HL-60 (cell line): ENCODE data around the gene MAP3K5.

Experiments used
- GABPA ChIP-seq: IDR thresholded peaks from 2 replicates; pipeline ENCODE4 v1.6.1; 2012; ENCODE audit warnings: low read depth
- TF ChIP-seq, protein P1 (sequence below): IDR thresholded peaks from one replicate; pipeline ENCODE4 v1.5.1; 2011; ENCODE audit warnings: low read length, control low read depth, inconsistent platforms; ENCODE audit not compliant: insufficient read depth

DNA sequence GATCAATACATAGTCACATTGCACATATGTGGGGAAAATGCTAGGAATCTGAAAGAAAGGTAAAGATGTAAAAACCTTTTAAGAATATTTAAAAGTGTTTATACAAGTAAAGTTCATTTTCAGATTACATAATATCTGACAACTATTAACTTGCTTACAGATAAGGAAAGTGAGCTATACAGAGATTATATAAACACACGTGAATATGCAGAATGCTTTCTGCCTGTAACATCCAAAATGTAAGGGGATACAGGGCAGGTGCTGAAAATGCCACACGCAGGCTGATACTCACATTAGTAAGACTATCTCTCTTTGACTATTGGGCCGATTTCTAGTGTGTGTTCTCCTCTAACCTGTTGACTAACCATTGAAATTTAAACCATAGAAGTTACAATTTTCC lies 224.1 kb downstream of the MAP3K5 start:
- TF ChIP-seq, protein P1, sequence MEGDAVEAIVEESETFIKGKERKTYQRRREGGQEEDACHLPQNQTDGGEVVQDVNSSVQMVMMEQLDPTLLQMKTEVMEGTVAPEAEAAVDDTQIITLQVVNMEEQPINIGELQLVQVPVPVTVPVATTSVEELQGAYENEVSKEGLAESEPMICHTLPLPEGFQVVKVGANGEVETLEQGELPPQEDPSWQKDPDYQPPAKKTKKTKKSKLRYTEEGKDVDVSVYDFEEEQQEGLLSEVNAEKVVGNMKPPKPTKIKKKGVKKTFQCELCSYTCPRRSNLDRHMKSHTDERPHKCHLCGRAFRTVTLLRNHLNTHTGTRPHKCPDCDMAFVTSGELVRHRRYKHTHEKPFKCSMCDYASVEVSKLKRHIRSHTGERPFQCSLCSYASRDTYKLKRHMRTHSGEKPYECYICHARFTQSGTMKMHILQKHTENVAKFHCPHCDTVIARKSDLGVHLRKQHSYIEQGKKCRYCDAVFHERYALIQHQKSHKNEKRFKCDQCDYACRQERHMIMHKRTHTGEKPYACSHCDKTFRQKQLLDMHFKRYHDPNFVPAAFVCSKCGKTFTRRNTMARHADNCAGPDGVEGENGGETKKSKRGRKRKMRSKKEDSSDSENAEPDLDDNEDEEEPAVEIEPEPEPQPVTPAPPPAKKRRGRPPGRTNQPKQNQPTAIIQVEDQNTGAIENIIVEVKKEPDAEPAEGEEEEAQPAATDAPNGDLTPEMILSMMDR = no peak
- TF ChIP-seq GABPA = no peak
